Bronchial epithelial cell (primary cell): Measurements from ENCODE around the gene DRG2. TPM values are rescaled to one million over a fixed set of nuclear protein-coding genes. Genes with fewer than 3 reads are reported as not detected.

Experiments
- DNase-seq: peaks from one replicate; pipeline ENCODE4 v3.0.0-alpha.2; 2010; ENCODE audit warnings: low read depth
- FAIRE-seq: peaks from 2 replicates; lab custom pipeline; 2011; peaks lifted over from hg19 to GRCh38; lab: Jason Lieb, UNC
- H3K27me3 ChIP-seq: 2 replicates; pipeline ENCODE4 v1.5.1; 2011; ENCODE audit warnings: low read length; ENCODE audit not compliant: control insufficient read depth, insufficient read depth
- H3K36me3 ChIP-seq: 2 replicates; pipeline ENCODE4 v1.5.1; 2011; ENCODE audit warnings: low read length; ENCODE audit not compliant: control insufficient read depth, insufficient read depth
- H3K4me3 ChIP-seq: 2 replicates; pipeline ENCODE4 v1.5.1; 2011; ENCODE audit warnings: mild to moderate bottlenecking, low read depth, low read length, control low read depth
- total RNA-seq: library from RNA; depleted of rRNA; stranded (reverse); fragments of >200 nt; gene quantifications from 2 replicates; pipeline ENCODE4 v1.2.1, GENCODE V29; 2014
- TF ChIP-seq, protein P1 (sequence below): IDR thresholded peaks from 2 replicates; pipeline ENCODE4 v1.5.1; 2011; ENCODE audit warnings: mild to moderate bottlenecking, moderate library complexity, low read length, control low read depth, inconsistent platforms; ENCODE audit not compliant: insufficient read depth, severe bottlenecking

DRG2 gene
- total RNA-seq, 1 donor from 2014 or later: 23.7 TPM

DNA sequence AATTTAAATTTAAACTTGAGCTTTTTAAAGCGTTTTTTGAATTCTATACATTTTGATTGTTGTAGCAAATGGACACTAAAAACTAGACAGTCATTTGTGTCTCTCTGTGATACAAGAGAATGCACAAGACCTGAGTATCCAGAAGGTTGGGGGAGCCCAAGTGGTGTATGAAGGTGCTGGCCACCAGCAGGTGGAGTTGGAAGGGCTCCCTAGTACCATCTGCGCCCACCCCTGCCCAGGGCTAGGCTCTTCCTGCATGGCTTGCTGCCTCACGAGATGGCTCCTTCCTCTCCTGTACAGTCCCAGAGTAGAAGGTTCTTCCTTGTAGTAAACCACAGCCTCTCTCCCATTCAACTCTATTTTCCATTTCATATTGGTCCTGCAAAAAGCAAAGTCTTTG is 31.5 kb upstream of the DRG2 start:
- DNase-seq (no peak), FAIRE-seq (no peak)
- Histone ChIP-seq H3K27me3 (no peaks in the 10 kb centered on the region), H3K4me3 (no peak overlapping the region), H3K36me3 (peaks cover 12% of the 10 kb centered on the region)
- TF ChIP-seq, protein P1, sequence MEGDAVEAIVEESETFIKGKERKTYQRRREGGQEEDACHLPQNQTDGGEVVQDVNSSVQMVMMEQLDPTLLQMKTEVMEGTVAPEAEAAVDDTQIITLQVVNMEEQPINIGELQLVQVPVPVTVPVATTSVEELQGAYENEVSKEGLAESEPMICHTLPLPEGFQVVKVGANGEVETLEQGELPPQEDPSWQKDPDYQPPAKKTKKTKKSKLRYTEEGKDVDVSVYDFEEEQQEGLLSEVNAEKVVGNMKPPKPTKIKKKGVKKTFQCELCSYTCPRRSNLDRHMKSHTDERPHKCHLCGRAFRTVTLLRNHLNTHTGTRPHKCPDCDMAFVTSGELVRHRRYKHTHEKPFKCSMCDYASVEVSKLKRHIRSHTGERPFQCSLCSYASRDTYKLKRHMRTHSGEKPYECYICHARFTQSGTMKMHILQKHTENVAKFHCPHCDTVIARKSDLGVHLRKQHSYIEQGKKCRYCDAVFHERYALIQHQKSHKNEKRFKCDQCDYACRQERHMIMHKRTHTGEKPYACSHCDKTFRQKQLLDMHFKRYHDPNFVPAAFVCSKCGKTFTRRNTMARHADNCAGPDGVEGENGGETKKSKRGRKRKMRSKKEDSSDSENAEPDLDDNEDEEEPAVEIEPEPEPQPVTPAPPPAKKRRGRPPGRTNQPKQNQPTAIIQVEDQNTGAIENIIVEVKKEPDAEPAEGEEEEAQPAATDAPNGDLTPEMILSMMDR: no peak

DNA sequence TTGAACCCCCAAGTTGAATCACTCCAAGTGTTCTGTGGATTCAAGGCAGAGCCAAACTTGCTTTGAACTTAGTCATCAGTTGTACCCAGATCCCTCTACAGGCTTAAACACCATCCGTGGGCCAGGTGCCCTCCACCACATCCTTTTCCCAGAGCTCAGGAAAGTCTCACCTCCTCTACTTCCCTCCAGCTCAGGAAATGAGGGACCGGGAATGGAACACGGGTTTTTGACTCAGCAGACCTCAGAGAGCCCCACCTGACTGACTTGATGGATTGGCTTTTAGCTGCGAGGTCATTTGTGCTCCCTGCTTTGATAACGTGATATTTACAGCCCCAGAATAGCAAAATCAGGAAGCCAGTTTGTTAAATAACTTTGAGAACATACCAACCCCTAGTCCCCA is 28.5 kb upstream of the DRG2 start:
- H3K36me3 ChIP-seq: peaks cover 16% of the 10 kb centered on the region
- FAIRE-seq (no peak), DNase-seq (peak; percentile 90)
- no peaks in the 10 kb centered on the region for H3K27me3 ChIP-seq
- TF ChIP-seq, protein P1: no peak
- no peak overlapping the region for H3K4me3 ChIP-seq

DNA sequence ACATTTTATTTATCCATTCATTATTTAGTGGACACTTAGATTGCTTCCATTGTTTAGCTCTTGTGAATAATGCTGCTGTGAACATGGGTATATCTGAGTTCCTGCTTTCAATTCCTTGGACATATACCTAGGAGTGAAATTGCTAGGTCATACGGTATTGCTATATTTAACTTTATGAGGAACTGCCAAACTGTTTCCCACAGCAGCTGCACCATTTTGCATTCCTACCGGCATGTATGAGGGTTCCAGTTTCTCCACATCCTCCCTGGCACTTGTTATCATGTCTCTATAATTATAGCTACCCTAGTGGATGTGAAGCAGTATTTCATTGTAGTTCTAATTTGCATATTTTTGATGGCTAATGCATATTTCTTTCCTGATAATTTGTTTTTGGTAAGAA is 23.7 kb upstream of the DRG2 start:
- Histone ChIP-seq H3K36me3 (peaks cover 21% of the 10 kb centered on the region), H3K27me3 (no peaks in the 10 kb centered on the region), H3K4me3 (no peak overlapping the region)
- DNase-seq: no peak
- no peak for FAIRE-seq
- TF ChIP-seq, protein P1: no peak

DNA sequence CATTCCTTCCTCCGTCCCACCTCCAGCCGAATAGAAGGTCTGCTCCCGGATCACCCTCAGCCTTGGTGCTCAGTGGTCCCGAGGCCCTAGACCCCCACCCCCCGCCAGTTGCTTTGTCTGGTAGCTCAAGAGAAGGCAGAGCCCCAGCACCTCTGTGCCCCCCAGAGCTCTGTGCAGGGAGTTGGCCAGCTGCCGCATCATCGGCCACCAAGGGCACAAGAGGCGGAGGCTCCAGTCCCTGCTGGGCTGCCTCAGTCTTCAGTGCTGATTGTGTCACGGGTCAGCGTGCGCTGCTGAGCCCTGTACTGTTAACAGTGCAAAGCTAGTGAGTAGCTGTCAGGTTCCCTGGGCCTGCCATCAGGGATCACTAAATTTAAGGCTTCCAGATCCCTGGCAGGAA is 22.2 kb upstream of the DRG2 start:
- Histone ChIP-seq H3K27me3 (no peaks in the 10 kb centered on the region), H3K4me3 (no peak overlapping the region), H3K36me3 (peaks cover 20% of the 10 kb centered on the region)
- FAIRE-seq (no peak), DNase-seq (no peak)
- TF ChIP-seq, protein P1: no peak

DNA sequence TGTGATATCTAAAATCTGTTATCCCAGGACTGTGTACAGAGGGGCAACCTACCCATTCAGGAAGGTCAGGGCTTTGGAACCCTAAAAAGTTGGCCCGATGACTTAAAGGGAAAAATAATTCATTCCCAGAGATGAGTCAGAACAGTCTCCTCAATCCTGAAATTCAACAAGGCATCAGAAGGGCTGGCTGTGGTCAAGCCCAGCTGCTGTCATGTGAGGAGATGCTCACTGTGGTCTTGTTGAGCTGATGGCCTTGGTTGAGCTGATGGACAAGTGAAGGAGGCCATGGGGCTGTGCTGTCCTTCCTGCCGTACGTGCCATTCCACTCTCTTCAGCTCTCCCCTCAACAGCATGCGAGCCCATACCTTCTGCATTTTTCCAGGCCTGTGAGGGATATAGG is 20.9 kb upstream of the DRG2 start:
- no peaks in the 10 kb centered on the region for H3K27me3 ChIP-seq
- peaks cover 14% of the 10 kb centered on the region for H3K36me3 ChIP-seq
- no peak for FAIRE-seq
- no peak overlapping the region for H3K4me3 ChIP-seq
- TF ChIP-seq, protein P1: no peak
- DNase-seq: no peak

DNA sequence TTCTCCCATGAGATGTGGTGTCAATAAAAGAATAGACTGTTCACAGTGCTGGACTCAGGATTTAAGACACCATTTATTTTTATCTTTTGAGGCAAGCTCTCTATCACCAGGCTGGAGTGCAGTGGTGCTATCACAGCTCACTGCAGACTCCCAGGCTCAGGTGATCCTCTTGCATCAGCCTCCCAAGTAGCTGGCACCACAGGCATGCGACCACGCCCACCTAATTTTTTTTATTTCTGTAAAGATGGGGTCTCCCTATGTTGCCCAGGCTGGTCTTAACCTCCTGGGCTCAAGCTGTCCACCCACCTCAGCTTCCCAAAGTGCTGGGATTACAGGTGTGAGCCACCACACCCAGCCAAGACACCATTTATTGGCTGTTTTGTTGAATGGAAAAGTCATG is 18.6 kb upstream of the DRG2 start:
- H3K36me3 ChIP-seq: peaks cover 11% of the 10 kb centered on the region
- no peaks in the 10 kb centered on the region for H3K27me3 ChIP-seq
- FAIRE-seq (no peak), DNase-seq (no peak)
- no peak overlapping the region for H3K4me3 ChIP-seq
- TF ChIP-seq, protein P1: no peak
